SK-N-SH (cell line): Measurements from ENCODE around the gene MRPS27. TPM values are rescaled to one million over a fixed set of nuclear protein-coding genes. Genes with fewer than 3 reads are reported as not detected.
A peak's percentile ranks its signal among the peaks of the same experiment; 100 is the strongest.

Experiments used
- CTCF ChIA-PET: fragments of 300-600, 350-600 bp; formaldehyde crosslinking; extraction: SDS; loops from one replicate; lab custom pipeline; 2021; lab: Yijun Ruan, JAX
- POLR2A ChIA-PET: fragments of 350-600 bp; sonication (Branson Sonifier 250); formaldehyde crosslinking; extraction: SDS; loops from one replicate; lab custom pipeline; 2020; ENCODE audit warnings: antibody characterized with exemption, inconsistent platforms; lab: Yijun Ruan, JAX
- DNase-seq: peaks from one replicate; pipeline ENCODE4 v3.0.0; 2012
- H2AFZ ChIP-seq: fragments of 200-600 bp; sonication (generic); 2 replicates; pipeline ENCODE4 v1.8.1; 2016; ENCODE audit warnings: antibody characterized with exemption, mild to moderate bottlenecking, low read depth
- H3F3A ChIP-seq: fragments of 200-600 bp; sonication (generic); replicated peaks from 2 replicates; pipeline ENCODE3; 2016; ENCODE audit warnings: antibody characterized with exemption, mild to moderate bottlenecking; ENCODE audit not compliant: insufficient read depth
- H3K27ac ChIP-seq, 2 experiments: fragments of 200-500 bp in 1 of 2; fragments of 200-600 bp in 1 of 2; sonication (Bioruptor generic) in 1 of 2; sonication (generic), shearing (Covaris generic) in 1 of 2; 2 replicates each; pipeline versions ENCODE4 v1.5.1 to v1.6.1; 2014 to 2016; ENCODE audit warnings: low read depth in 2 of 2, inconsistent platforms in 1 of 2, low read length in 1 of 2, mild to moderate bottlenecking in 1 of 2, mixed read lengths in 1 of 2
- H3K27me3 ChIP-seq: fragments of 200-600 bp; sonication (generic), shearing (Covaris generic); 2 replicates; pipeline ENCODE4 v1.6.1; 2016; ENCODE audit warnings: mixed run types; ENCODE audit not compliant: insufficient read depth
- H3K36me3 ChIP-seq, 2 experiments: fragments of 200-500 bp in 1 of 2; fragments of 200-600 bp in 1 of 2; sonication (Bioruptor generic) in 1 of 2; sonication (generic) in 1 of 2; replicated peaks in 1 of 2; 2 replicates each; pipeline versions ENCODE3 to v1.5.1; 2014 to 2016; ENCODE audit warnings: low read length in 1 of 2, mild to moderate bottlenecking in 1 of 2; ENCODE audit not compliant: insufficient read depth in 2 of 2, control insufficient read depth in 1 of 2
- H3K4me1 ChIP-seq, 2 experiments: fragments of 200-500 bp in 1 of 2; fragments of 200-600 bp in 1 of 2; sonication (Bioruptor generic) in 1 of 2; sonication (generic), shearing (Covaris generic) in 1 of 2; 2 replicates each; pipeline versions ENCODE4 v1.5.1 to v1.6.1; 2014 to 2016; ENCODE audit warnings: low read depth in 1 of 2, low read length in 1 of 2, mixed run types in 1 of 2; ENCODE audit not compliant: insufficient read depth in 2 of 2, control insufficient read depth in 1 of 2
- H3K4me2 ChIP-seq: fragments of 200-600 bp; sonication (generic), shearing (Covaris generic); 2 replicates; pipeline ENCODE4 v1.6.1; 2017; ENCODE audit warnings: mixed run types
- H3K4me3 ChIP-seq, 2 experiments: fragments of 200-500 bp in 1 of 2; fragments of 200-600 bp in 1 of 2; sonication (Bioruptor generic) in 1 of 2; sonication (generic), shearing (Covaris generic) in 1 of 2; 2 replicates each; pipeline versions ENCODE4 v1.5.1 to v1.8.1; 2014 to 2016; ENCODE audit warnings: low read depth in 2 of 2, inconsistent platforms in 1 of 2, low read length in 1 of 2, mild to moderate bottlenecking in 1 of 2, mixed read lengths in 1 of 2, moderate library complexity in 1 of 2
- H3K79me2 ChIP-seq: fragments of 200-600 bp; sonication (generic); 2 replicates; pipeline ENCODE4 v1.8.1; 2017; ENCODE audit warnings: mild to moderate bottlenecking; ENCODE audit not compliant: insufficient read depth
- H3K9ac ChIP-seq: fragments of 200-600 bp; sonication (generic); 2 replicates; pipeline ENCODE4 v1.6.1; 2017; ENCODE audit warnings: mixed run types
- H3K9me2 ChIP-seq: fragments of 200-600 bp; sonication (generic); 2 replicates; pipeline ENCODE4 v1.6.1; 2017; ENCODE audit warnings: mixed run types
- H3K9me3 ChIP-seq: fragments of 200-600 bp; sonication (generic); 2 replicates; pipeline ENCODE4 v1.6.1; 2017; ENCODE audit warnings: mixed run types, mild to moderate bottlenecking, moderate library complexity
- H4K20me1 ChIP-seq: fragments of 200-600 bp; sonication (generic); 2 replicates; pipeline ENCODE4 v1.6.1; 2017; ENCODE audit warnings: mild to moderate bottlenecking, mixed run types; ENCODE audit not compliant: insufficient read depth
- CTCF ChIP-seq: fragments of 200-600 bp; sonication (generic); IDR thresholded peaks from 2 replicates; pipeline ENCODE4 v1.6.1; 2017; ENCODE audit warnings: antibody characterized with exemption, mild to moderate bottlenecking, moderate library complexity
- FOSL2 ChIP-seq: IDR thresholded peaks from 2 replicates; pipeline ENCODE4 v1.4.0; 2012; ENCODE audit warnings: low read depth, mild to moderate bottlenecking, moderate library complexity, borderline replicate concordance
- FOXJ3 ChIP-seq: sonication (generic); formaldehyde crosslinking; IDR thresholded peaks from 2 replicates; pipeline ENCODE4 v1.5.1; 2020; ENCODE audit warnings: mild to moderate bottlenecking, missing genetic modification reagents
- GATA2 ChIP-seq: sonication (generic); formaldehyde crosslinking; IDR thresholded peaks from 2 replicates; pipeline ENCODE4 v1.5.0; 2020; ENCODE audit warnings: mild to moderate bottlenecking, missing genetic modification reagents
- NFIC ChIP-seq: IDR thresholded peaks from 2 replicates; pipeline ENCODE4 v1.4.0; 2012; ENCODE audit warnings: borderline replicate concordance
- RCOR1 ChIP-seq: fragments of 150-350 bp; IDR thresholded peaks from 2 replicates; pipeline ENCODE4 v1.6.1; 2017; ENCODE audit warnings: antibody characterized with exemption, low read length
- REST ChIP-seq: IDR thresholded peaks from 2 replicates; pipeline ENCODE4 v1.6.1; 2012; ENCODE audit warnings: mild to moderate bottlenecking, low read depth, low read length, moderate library complexity
- SIN3A ChIP-seq: IDR thresholded peaks from 2 replicates; pipeline ENCODE4 v1.6.1; 2012; ENCODE audit warnings: low read depth, mild to moderate bottlenecking, low read length, moderate library complexity, borderline replicate concordance
- SMC3 ChIP-seq: IDR thresholded peaks from 2 replicates; pipeline ENCODE4 v1.6.1; 2012; ENCODE audit warnings: low read depth, low read length, improper control_type of control experiment
- TAF1 ChIP-seq: IDR thresholded peaks from 2 replicates; pipeline ENCODE4 v1.6.1; 2012; ENCODE audit warnings: low read depth, mild to moderate bottlenecking, low read length, moderate library complexity, borderline replicate concordance
- USF2 ChIP-seq: fragments of 150-350 bp; IDR thresholded peaks from 2 replicates; pipeline ENCODE4 v1.6.1; 2017; ENCODE audit warnings: antibody characterized with exemption, low read length, low read depth, borderline replicate concordance
- YY1 ChIP-seq: IDR thresholded peaks from 2 replicates; pipeline ENCODE4 v1.4.0; 2012; ENCODE audit warnings: low read depth, mild to moderate bottlenecking
- ZBTB33 ChIP-seq: IDR thresholded peaks from 2 replicates; pipeline ENCODE4 v1.4.0; 2012; ENCODE audit warnings: low read depth, borderline replicate concordance
- WGBS: methylation state at CpG from one replicate; pipeline ENCODE4 v1.1.6; 2017; ENCODE audit warnings: low lambda C conversion rate; 5-methylcytosine and 5-hydroxymethylcytosine counted together
- polyA plus RNA-seq, 3 experiments: library from polyadenylated mRNA; depleted of rRNA; stranded (reverse); fragments of >200 nt; gene quantifications; 2 replicates each; pipeline ENCODE4 v1.2.3, GENCODE V29; 2012

The MRPS27 gene
- polyA plus RNA-seq, 1 of the 3 experiments (the other 2 are of a cell fraction), result 37.5 TPM

GRCh38 chr5:72213482-72213881, 106.6 kb downstream of the MRPS27 start (continued):
- TF ChIP-seq REST, result no peak
- TF ChIP-seq SMC3, result no peak
- TF ChIP-seq FOXJ3 (CRISPR knock-in tag), result no peak
- TF ChIP-seq, all 33 proteins: peak for 0

- peaks cover 20 to 46% of the 10 kb centered on the region in 2 experiments for H3K4me1 ChIP-seq
- ChIA-PET CTCF (no interaction called here), POLR2A (no interaction called here)
- no peaks in the 10 kb centered on the region for H3K9me2 ChIP-seq
- no peak overlapping the region for H2AFZ ChIP-seq
- H4K20me1 ChIP-seq, result no peaks in the 10 kb centered on the region
- H3K9ac ChIP-seq, result no peak overlapping the region
- no peak overlapping the region for H3K4me2 ChIP-seq
- H3K27ac ChIP-seq, result peak overlapping the region in 1 of 2 experiments; percentile 94; a peak in 1 of 4 replicates
- H3K36me3 ChIP-seq, result peaks cover 25 to 26% of the 10 kb centered on the region in 2 experiments
- no peak for TF ChIP-seq FOXJ3 (CRISPR knock-in tag)
- TF ChIP-seq TAF1, result no peak
- H3K27me3 ChIP-seq, result no peaks in the 10 kb centered on the region
- peaks cover 11% of the 10 kb centered on the region; the same call in 1 of the 2 replicates for H3K79me2 ChIP-seq
- peaks cover 68% of the 10 kb centered on the region for H3F3A ChIP-seq
- 96% methylated on average over 2 of the region's 2 CpGs for WGBS
- H3K4me3 ChIP-seq, result no peak overlapping the region
- no peak for DNase-seq
- H3K9me3 ChIP-seq, result no peaks in the 10 kb centered on the region
Observed at GRCh38 chr5:72212171-72212570, 107.9 kb downstream of the MRPS27 start.

- Histone ChIP-seq H3K4me2 (peak overlapping the region; percentile 53), H3F3A (peaks cover 79% of the 10 kb centered on the region), H2AFZ (no peak overlapping the region), H3K79me2 (peaks cover 14% of the 10 kb centered on the region; the same call in 1 of the 2 replicates), H3K27ac (peak overlapping the region; percentile 83 to 94), H3K36me3 (peaks cover 34 to 36% of the 10 kb centered on the region in 2 experiments), H3K4me3 (peak overlapping the region in 1 of 2 experiments; percentile 18; a peak in 2 of 4 replicates), H3K27me3 (no peaks in the 10 kb centered on the region), H4K20me1 (peaks cover 8% of the 10 kb centered on the region), H3K9me3 (no peaks in the 10 kb centered on the region), H3K4me1 (peaks cover 20 to 57% of the 10 kb centered on the region in 2 experiments), H3K9ac (peak overlapping the region; percentile 52; the same call in 1 of the 2 replicates), H3K9me2 (no peaks in the 10 kb centered on the region)
- 47% methylated on average over 6 of the region's 6 CpGs for WGBS
- CTCF ChIA-PET, result no interaction called here
- DNase-seq, result no peak
- POLR2A ChIA-PET, result no interaction called here
- TF ChIP-seq USF2, result no peak
- no peak for TF ChIP-seq ZBTB33
- peak; percentile 62; the same call in 1 of the 2 replicates for TF ChIP-seq FOSL2
- 0 out of 2 replicates have a peak, but pooled peaks have one; percentile 45 for TF ChIP-seq SIN3A
- no peak for TF ChIP-seq GATA2 (CRISPR knock-in tag)
- peak; percentile 26; the same call in 1 of the 2 replicates for TF ChIP-seq YY1
- no peak for TF ChIP-seq CTCF
- peak; percentile 72 for TF ChIP-seq NFIC
- no peak for TF ChIP-seq SMC3
- TF ChIP-seq RCOR1, result no peak
Observed at GRCh38 chr5:72210888-72211678, 109.0 kb downstream of the MRPS27 start.
